Spleen (tissue), 11 donors: ENCODE data around the gene MBD3L4. TPM values are rescaled to one million over a fixed set of nuclear protein-coding genes. Genes with fewer than 3 reads are reported as not detected.

Experiments
- DNase-seq: peaks from one replicate; pipeline ENCODE4 v3.0.0-alpha.2; 2020
- H3K27ac ChIP-seq, 8 donors: fragments of 200-600 bp; sonication (generic) in 7 of 8; 1 replicate in 4 of 8; 2 replicates in 4 of 8; pipeline versions ENCODE4 v1.5.0 to v1.8.0; 2016 to 2021; ENCODE audit warnings: inconsistent platforms in 4 of 8, mild to moderate bottlenecking in 4 of 8, moderate library complexity in 1 of 8
- H3K27me3 ChIP-seq, 7 donors: fragments of 200-600 bp; sonication (generic) in 6 of 7; replicated peaks in 1 of 7; 1 replicate in 4 of 7; 2 replicates in 3 of 7; pipeline versions ENCODE4 v1.5.0 to v1.8.0; 2016 to 2021; ENCODE audit warnings: inconsistent platforms in 3 of 7, mild to moderate bottlenecking in 1 of 7
- H3K36me3 ChIP-seq, 6 donors: fragments of 200-600 bp; sonication (generic) in 5 of 6; 1 replicate in 4 of 6; 2 replicates in 2 of 6; pipeline versions ENCODE4 v1.5.0 to v1.8.0; 2016 to 2021; ENCODE audit warnings: inconsistent platforms in 2 of 6
- H3K4me1 ChIP-seq, 6 donors: fragments of 200-600 bp; sonication (generic) in 5 of 6; 1 replicate in 3 of 6; 2 replicates in 3 of 6; pipeline versions ENCODE4 v1.5.0 to v1.8.0; 2016 to 2021; ENCODE audit warnings: inconsistent platforms in 3 of 6
- H3K4me3 ChIP-seq, 8 donors: fragments of 200-600 bp; sonication (generic) in 7 of 8; 1 replicate in 4 of 8; 2 replicates in 4 of 8; pipeline versions ENCODE4 v1.5.0 to v1.8.0; 2016 to 2021; ENCODE audit warnings: inconsistent platforms in 4 of 8, mild to moderate bottlenecking in 4 of 8, moderate library complexity in 2 of 8
- H3K9me3 ChIP-seq, 8 donors: fragments of 200-600 bp; sonication (generic) in 7 of 8; 1 replicate in 4 of 8; 2 replicates in 4 of 8; pipeline versions ENCODE4 v1.5.0 to v1.8.0; 2016 to 2021; ENCODE audit warnings: inconsistent platforms in 4 of 8
- CTCF ChIP-seq, 11 experiments: fragments of 200-600 bp in 7 of 11; fragments of 450-650 bp in 4 of 11; sonication (generic) in 4 of 11; IDR thresholded peaks in 8 of 11; conservative IDR thresholded peaks in 3 of 11; 1 replicate in 7 of 11; 2 replicates in 4 of 11; pipeline versions ENCODE4 v1.4.0 to v1.8.0; 2016 to 2021; ENCODE audit warnings: antibody characterized with exemption in 11 of 11, inconsistent platforms in 4 of 11, mild to moderate bottlenecking in 1 of 11
- POLR2A ChIP-seq, 3 donors: fragments of 450-650 bp; IDR thresholded peaks; one replicate each; pipeline ENCODE4 v1.5.1; 2017; ENCODE audit warnings: antibody characterized with exemption in 3 of 3, mild to moderate bottlenecking in 1 of 3
- POLR2AphosphoS5 ChIP-seq, 3 donors: sonication (generic); formaldehyde crosslinking; IDR thresholded peaks; one replicate each; pipeline ENCODE4 v1.5.1; 2017; ENCODE audit warnings: antibody characterized with exemption in 3 of 3
- WGBS, 5 donors: extraction: QIAGEN DNeasy Blood & Tissue Kit in 3 of 5; methylation state at CpG; one replicate each; pipeline versions ENCODE4 v1.1.5 to v1.1.7; 2013 to 2018; 5-methylcytosine and 5-hydroxymethylcytosine counted together
- intact Hi-C: fragments of 100-400 bp; cut with DNase I; formaldehyde crosslinking; loops from one replicate; pipeline ENCODE4 v1.15.0; 2023; ENCODE audit warnings: low total_unique reads
- polyA plus RNA-seq, 3 donors: library from polyadenylated mRNA; stranded (reverse); fragments of 200-250 nt; gene quantifications; one replicate each; pipeline ENCODE4 v1.2.1, GENCODE V29; 2013
- total RNA-seq, 7 donors: library from RNA; depleted of rRNA in 3 of 7; stranded (reverse); fragments of >200 nt in 3 of 7; fragmentation: NEBNext Ultra II Directional in 4 of 7; extraction: Animal tissue kit (Norgen Biotek cat#: 25700) in 4 of 7; gene quantifications; one replicate each; pipeline versions ENCODE4 v1.1.0 to v1.2.1, GENCODE V29; 2016 to 2021
- donor health status: healthy with polysubstance abuse.
- donor health status: DM: no; HTN: no; CAD: no; lungs with moderate emphysema.
- donor health status: DM: no; HTN: no; CAD: no.
- donor health status: Bipolar disorder and iron deficiency.
- donor health status: healthy.
- donor health status: DM: no; HTN: no; CAD: no.
- donor health status: DM: yes; HTN: yes; CAD: no.

MBD3L4 gene
- total and polyA plus RNA-seq, 10 donors = not detected

- no peaks in the 10 kb centered on the region for H3K9me3 ChIP-seq
- intact Hi-C loops = no loop called here
- DNase-seq = no peak
- H3K4me3 ChIP-seq = no peak overlapping the region
- TF ChIP-seq CTCF (IDR thresholded peaks at IDR 0.05 in 8 of 11, conservative IDR thresholded peaks at IDR 0.05 in 3 of 11) (no peak), POLR2AphosphoS5 (IDR thresholded peaks at IDR 0.05) (no peak), POLR2A (IDR thresholded peaks at IDR 0.05) (no peak)
- H3K4me1 ChIP-seq = peaks cover 0 to 22% (median 6%) of the 10 kb centered on the region in 6 donors
- no peaks in the 10 kb centered on the region for H3K36me3 ChIP-seq
- no peaks in the 10 kb centered on the region for H3K27me3 ChIP-seq
- no peak overlapping the region for H3K27ac ChIP-seq
- 72 to 85% (median 83%) methylated on average over 11 to 12 of the region's 12 CpGs for WGBS, 5 donors
These were observed 29.0 kb downstream of the MBD3L4 start for GRCh38 chr19:7010722-7011593.

GRCh38 chr19:7007859-7008258 lies 32.1 kb downstream of the MBD3L4 start:
- no peak for DNase-seq
- Histone ChIP-seq H3K9me3 (no peaks in the 10 kb centered on the region), H3K36me3 (no peaks in the 10 kb centered on the region), H3K4me1 (peaks cover 0 to 22% (median 6%) of the 10 kb centered on the region in 6 donors), H3K27ac (no peak overlapping the region), H3K4me3 (no peak overlapping the region), H3K27me3 (no peaks in the 10 kb centered on the region)
- 35 to 63% (median 41%) methylated on average over 4 of the region's 4 CpGs for WGBS, 5 donors
- intact Hi-C loops = no loop called here
- TF ChIP-seq CTCF (IDR thresholded peaks at IDR 0.05 in 8 of 11, conservative IDR thresholded peaks at IDR 0.05 in 3 of 11) (no peak), POLR2A (IDR thresholded peaks at IDR 0.05) (no peak), POLR2AphosphoS5 (IDR thresholded peaks at IDR 0.05) (no peak)

- H3K9me3 ChIP-seq = no peaks in the 10 kb centered on the region
- no peak for DNase-seq
- no peak overlapping the region for H3K27ac ChIP-seq
- H3K4me3 ChIP-seq = no peak overlapping the region
- intact Hi-C loops = no loop called here
- no peak for TF ChIP-seq POLR2A (IDR thresholded peaks at IDR 0.05)
- TF ChIP-seq CTCF (IDR thresholded peaks at IDR 0.05 in 8 of 11, conservative IDR thresholded peaks at IDR 0.05 in 3 of 11) = no peak
- TF ChIP-seq POLR2AphosphoS5 (IDR thresholded peaks at IDR 0.05) = no peak
- peaks cover 0 to 22% (median 6%) of the 10 kb centered on the region in 6 donors for H3K4me1 ChIP-seq
- H3K36me3 ChIP-seq = no peaks in the 10 kb centered on the region
- 75 to 93% (median 88%) methylated on average over 9 to 11 of the region's 11 CpGs for WGBS, 5 donors
- H3K27me3 ChIP-seq = peaks cover 0 to 12% (median 0%) of the 10 kb centered on the region in 7 donors
These were observed 33.8 kb downstream of the MBD3L4 start for GRCh38 chr19:7006135-7006704.

GRCh38 chr19:7004313-7004931 lies 35.6 kb downstream of the MBD3L4 start:
- H3K36me3 ChIP-seq = no peaks in the 10 kb centered on the region
- DNase-seq = no peak
- 49 to 95% (median 56%) methylated on average over 18 of the region's 18 CpGs for WGBS, 5 donors
- no peak overlapping the region for H3K27ac ChIP-seq
- peak in 2 of 11 experiments; percentile 71 to 77 for TF ChIP-seq CTCF (IDR thresholded peaks at IDR 0.05 in 8 of 11, conservative IDR thresholded peaks at IDR 0.05 in 3 of 11)
- TF ChIP-seq POLR2A (IDR thresholded peaks at IDR 0.05) = no peak
- H3K9me3 ChIP-seq = no peaks in the 10 kb centered on the region
- peaks cover 0 to 20% (median 0%) of the 10 kb centered on the region in 7 donors for H3K27me3 ChIP-seq
- H3K4me1 ChIP-seq = peaks cover 0 to 17% (median 4%) of the 10 kb centered on the region in 6 donors
- intact Hi-C loops = no loop called here
- H3K4me3 ChIP-seq = no peak overlapping the region
